GM12891 (cell line): ENCODE data around the gene S100A6.

Source experiments
- POLR2A ChIP-seq: IDR thresholded peaks from 2 replicates; pipeline ENCODE4 v1.6.1; 2011; ENCODE audit warnings: low read depth, low read length, control low read depth
- SPI1 ChIP-seq: IDR thresholded peaks from 2 replicates; pipeline ENCODE4 v1.6.1; 2011; ENCODE audit warnings: low read depth, low read length, control low read depth
- TAF1 ChIP-seq: IDR thresholded peaks from 2 replicates; pipeline ENCODE4 v1.6.1; 2011; ENCODE audit warnings: low read depth, low read length, control low read depth

- TF ChIP-seq POLR2A: no peak
- no peak for TF ChIP-seq SPI1
- TF ChIP-seq TAF1: no peak
Measured at GRCh38 chr1:153485863-153486262, 49.9 kb downstream of the S100A6 start.
